Stimulated activated CD4-positive, alpha-beta T cell treated with anti-CD3 and anti-CD28 coated beads, Interleukin-15, amount 100 ng/mL, for 1 hour (primary cell): ENCODE results near the gene NCF2.

Experiments used
- DNase-seq, 2 donors: peaks; one replicate each; pipeline ENCODE4 v3.0.0-alpha.2; 2020; ENCODE audit warnings: low read depth in 1 of 2, low spot score in 1 of 2

Gene NCF2

GRCh38 chr1:183612407-183612806 lies 22.1 kb upstream of the NCF2 start:
- no peak for DNase-seq

DNA sequence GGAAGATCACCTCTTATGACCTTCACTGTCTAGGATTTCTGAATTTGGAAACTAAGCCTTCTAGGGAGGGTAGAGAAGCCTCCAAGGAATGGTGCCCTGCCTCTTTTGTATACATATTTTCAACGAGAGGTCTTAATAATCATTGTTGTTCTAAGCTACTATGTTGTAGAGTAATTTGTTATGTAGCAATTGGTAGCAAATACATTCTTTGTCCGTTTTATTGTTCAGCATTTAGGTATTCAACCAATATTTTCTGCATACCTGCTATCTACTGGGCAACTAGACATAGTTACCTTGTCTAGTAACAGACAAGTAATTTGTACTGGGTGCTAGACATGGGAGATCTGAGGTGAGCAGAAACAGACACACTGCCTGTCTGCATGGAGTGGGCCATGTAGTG lies 20.8 kb upstream of the NCF2 start:
- DNase-seq = no peak

DNA sequence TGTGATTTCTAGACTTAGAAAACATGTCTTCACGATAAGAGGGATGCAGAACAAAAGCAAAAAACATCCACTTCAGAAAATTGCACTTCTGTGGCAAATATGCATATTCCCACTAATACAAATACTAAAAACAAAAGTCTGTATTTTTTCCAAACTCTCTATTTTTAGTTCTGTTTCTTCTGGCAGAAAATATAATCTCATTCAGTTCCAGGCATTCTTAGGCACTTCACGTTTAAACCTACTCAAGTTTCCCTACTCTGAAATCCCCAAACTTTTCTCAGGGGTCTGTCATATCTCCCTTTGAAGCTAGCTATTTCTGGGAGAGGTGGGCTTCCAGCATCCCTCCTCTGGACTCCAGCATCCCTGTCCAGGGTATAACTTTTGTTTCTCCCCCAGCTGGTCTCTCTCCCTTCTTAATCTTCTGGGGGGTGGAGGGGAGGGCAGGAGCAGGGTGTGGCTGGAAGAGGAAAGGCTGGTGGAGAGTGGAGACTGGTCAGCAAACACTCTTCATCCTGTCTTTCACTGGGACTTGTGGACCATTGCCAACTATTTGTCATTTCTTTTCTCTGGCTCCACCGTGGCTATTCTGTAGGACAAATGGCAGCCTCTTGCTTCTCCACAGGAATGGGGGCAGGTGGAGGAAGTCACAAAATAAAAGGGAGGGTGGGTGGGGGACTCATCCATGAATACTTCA lies 19.6 kb upstream of the NCF2 start:
- DNase-seq = no peak

- no peak for DNase-seq
Measured at GRCh38 chr1:183609313-183609712, 19.1 kb upstream of the NCF2 start.

DNA sequence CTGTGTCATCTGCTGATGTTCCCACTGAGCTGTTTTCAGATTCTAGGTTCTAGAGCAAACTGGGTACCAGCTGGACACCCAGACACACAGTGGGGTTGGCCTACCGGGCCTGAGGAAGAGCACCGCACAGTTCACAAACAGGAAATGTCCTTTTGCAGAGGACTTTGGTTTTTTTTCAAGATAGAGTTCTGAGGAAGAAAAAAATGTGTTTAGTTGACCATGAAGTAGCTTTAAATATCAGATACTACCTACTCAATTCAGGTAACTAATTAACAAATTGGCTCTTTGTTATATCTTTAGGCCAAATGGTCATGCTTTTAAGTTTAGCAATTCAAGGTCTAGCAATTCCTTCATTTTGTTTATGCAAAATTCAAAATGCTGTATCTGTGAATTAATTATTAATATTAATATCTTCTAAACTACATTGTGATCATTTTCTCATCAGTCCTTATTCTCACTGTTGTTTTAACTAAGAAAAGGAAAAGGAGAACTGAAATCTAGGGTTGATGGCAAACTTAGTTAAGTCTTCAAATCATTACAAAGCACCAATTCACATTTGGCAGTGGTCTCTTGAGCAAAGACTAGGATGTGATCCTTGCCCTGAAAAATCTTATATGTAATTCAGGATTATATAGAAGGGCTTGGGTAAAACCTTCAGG lies 17.2 kb upstream of the NCF2 start:
- DNase-seq = no peak

- DNase-seq = no peak
Measured at GRCh38 chr1:183605904-183606303, 15.6 kb upstream of the NCF2 start.

- no peak for DNase-seq
Measured at GRCh38 chr1:183604815-183605214, 14.6 kb upstream of the NCF2 start.

DNA sequence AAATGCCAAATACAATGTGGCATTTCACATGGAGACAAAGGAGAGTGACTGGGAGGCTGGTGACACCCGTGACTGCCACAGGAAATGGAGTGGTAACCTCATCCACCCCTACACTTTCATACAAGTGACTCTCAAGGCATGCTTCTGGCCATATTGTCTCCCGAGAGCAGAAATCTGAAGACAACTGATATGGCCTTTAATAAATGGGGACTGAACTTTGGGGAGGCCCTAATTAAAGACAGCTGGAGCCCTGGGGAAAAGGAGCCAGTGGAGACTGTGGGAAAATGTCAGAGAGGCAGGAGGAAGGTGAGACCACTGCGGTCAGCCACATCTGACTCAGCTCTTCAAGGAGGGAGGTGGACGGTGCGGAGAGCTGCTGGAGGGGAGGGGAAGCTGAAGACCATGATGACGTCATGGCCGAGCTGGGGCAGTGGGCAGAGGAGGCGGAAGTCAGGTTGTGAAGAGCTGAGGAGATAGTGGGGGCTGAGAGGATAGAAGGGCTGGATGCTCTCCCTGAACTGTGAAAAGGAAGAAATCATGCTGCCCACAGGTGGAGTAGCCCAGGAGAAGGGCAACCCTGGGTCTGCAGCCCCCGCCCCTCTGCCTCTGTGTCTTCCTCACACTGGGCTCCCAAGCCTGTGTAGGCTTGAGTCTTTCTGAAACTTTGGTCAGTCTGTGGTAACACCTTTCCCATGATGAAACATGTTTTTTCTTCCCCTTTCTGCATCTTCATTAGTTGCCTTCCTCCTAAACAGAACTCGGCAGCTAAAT lies 14.0 kb upstream of the NCF2 start:
- no peak for DNase-seq

DNA sequence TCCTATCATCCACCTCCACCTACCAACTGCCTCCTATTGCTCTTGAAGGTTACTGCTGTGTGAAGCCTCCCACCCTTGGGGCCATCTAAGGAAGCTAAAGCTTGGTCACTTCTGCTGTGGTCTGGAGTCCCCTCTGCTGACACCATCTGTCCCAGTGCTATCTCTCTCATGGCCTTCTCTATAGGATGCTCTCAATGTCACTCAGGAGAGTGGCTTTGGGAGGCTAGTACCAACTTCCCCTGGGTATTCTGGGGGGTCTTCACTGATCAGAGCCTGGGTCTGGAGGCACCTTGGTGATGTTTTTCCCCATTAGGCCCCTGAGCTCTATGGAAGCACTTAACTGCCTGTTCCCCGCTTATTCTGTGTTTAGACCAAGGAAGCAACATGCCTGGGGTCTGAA lies 12.3 kb upstream of the NCF2 start:
- no peak for DNase-seq

DNA sequence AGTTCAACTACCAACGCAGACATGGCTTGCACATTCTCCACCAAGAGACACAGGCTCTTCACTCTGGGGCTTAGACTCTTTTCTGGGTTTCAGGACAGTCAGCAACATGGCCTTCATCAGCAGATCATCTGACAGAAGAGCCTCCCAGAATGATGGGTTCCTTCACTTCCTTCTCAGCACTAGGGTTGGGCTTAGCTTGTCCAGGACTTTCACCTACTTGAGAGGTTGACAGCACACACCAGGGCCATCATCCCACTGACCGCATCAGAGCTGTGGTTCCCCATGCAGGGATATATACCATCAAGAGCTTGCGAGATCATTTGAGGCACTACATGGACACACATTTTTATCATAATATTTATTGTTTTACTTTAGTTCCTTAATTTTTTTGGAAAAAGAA lies 10.4 kb upstream of the NCF2 start:
- no peak for DNase-seq

DNA sequence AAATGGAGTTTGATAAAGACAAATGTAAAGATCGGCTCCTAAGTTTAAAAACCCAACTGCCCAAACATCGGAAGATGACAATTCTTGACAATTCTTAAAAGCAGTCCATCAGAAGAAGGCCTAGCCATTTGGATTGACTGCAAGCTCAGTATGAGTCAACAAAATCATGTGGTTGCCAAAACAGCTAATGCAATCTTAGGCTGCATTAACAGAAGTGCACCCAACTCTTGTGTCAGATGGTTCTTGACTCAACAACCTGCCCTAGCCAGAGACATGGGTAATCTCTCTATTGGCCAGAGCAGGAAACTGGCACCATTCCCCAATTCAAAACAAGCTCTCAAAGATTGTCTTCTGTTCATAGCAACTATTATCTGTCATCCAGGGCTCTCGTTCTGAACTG lies 9.9 kb upstream of the NCF2 start:
- DNase-seq = no peak

DNA sequence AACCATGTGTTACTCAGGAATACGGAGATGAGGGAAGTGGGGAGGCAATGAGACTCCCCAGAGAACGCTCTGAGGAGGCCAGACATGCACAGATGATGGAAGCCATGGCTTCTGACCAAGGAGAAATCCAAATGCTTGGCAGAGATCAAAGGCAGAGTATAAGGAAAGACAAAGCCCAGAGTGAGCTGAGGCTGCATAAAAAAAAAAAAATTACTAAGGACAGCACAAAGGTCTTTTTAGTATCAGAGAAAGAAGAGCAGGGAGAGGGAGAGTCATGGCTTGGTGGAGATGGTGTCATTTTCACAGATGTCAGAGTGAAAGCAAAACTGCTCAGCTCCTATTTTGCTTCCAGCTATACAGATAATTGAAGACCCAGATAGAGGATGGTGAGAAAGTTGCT lies 8.1 kb upstream of the NCF2 start:
- no peak for DNase-seq

DNA sequence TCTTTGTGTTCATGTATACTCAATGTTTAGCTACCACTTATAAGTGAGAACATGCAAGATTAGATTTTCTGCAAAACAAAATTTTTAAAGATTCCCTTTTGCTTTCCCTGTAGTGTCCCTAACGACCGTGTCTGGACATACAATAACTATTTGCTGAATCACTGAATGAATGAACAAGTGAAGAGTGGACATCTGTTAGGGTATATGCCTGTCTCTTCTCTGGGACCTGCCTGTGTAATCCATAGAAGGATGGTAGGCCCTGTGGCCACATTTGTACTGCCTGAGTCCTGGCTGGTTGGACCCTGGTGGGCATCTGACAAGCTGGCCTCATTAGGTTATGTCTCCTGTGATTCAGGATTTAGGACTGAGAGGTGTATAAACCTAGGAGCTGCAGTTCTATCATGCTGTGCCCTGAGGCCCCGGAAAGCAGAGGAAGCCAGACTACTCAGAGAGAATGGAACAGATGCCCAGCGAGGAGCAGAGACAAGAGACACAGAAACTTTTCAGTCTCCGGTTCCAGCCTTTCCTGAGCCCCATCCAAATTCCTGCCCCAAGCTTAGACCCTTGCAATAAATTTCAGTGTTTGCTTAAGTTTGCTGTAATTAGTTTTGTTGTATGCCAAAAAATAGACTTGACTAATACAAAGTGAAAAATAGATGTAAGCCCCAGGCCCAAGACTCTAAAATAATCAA lies 7.5 kb upstream of the NCF2 start:
- DNase-seq = no peak

DNA sequence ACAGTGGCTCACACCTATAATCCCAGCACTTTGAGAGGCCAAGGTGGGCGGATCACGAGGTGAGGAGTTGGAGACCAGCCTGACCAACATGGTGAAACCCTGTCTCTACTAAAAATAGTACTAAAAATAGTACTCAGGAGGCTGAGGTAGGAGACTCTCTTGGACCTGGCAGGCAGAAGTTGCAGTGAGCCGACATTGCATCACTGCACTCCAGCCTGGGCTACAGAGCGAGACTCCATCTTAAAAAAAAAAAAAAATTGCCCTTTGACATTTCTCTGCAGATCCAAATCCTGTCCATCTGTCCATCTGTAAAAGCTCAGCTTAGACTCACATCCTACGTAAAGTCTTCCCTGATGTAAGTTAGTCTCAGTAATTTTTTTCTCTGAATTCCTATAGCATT lies 6.2 kb upstream of the NCF2 start:
- no peak for DNase-seq

- DNase-seq = no peak
Measured at GRCh38 chr1:183595537-183595936, 5.3 kb upstream of the NCF2 start.

DNA sequence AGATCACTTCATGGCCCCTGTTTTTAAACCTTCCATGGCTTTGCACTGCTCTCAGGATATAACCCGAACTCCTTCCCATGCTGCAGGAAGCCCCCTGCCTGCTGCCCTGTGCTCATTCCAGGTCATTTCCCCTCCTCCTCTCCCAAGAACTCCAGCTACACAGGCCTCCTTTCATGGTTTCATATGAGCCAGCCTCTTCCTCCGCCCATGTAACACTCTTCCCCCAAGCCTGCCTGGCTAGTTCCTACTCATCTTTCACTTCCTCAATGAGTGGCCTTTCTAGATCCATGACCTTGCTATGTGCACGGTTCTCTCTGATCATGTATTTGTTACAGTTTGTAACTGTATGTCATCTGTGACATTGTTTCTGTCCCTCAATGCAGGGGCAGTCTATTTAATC lies 3.1 kb upstream of the NCF2 start:
- DNase-seq = no peak

GRCh38 chr1:183592733-183593132 lies 2.5 kb upstream of the NCF2 start:
- no peak for DNase-seq

DNA sequence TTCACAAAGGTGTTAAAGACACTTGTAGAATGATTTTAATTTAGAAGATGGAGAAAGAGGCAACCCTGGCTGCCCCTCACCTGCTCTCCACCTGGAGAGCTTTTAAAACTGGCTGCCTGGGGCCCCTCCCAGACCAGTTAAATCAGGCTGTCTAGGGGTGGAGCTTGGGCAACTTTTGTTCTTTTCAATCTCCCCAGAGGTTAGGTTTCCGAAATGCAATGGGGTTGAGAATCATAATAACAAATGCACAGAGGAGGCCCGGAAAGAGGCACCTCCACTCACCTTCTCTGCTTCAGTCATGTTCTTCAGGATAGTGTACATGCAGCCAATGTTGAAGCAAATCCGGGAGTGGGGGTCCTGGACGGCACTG lies 400 bp downstream of the NCF2 start:
- no peak for DNase-seq

DNA sequence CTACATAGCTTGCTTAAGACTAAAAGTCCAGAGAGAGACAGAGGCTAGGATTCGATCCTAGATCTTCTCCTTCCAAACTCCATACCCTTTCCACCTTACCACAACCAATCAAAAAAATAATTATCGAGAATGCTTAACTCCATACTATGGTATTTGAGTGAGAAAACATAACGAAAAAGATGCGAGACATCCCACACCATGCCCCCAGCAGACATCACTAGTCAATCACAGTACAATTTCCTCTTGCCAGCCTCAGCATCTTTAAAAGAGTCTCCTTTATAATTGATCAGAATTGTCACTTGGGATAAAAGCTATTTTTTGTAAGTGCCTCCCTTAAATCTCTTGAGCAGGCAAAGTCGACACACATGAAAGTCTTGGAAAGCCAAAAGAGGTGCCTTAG lies 875 bp downstream of the NCF2 start:
- no peak for DNase-seq

- DNase-seq = no peak
Measured at GRCh38 chr1:183588827-183589226, 1.4 kb downstream of the NCF2 start.

DNA sequence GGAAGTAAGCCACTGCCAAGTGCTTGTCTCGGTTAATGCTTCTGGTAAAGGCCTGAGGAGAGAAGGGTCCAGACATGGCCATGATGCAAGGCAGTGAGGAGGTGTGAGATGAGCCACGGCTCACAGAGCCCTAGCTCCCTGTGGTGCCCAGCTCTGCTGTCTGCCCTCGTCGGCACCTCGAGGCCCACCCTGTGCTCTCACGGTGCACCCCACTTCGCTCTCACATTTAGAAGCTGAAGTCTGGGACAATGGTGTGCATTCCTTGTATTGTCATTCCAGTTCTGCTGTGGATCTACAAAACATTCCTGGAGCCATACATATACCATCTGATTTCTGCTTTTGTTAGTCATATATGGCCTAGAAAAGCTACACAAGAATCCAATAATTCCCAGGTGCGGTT lies 3.3 kb downstream of the NCF2 start:
- DNase-seq = no peak

DNA sequence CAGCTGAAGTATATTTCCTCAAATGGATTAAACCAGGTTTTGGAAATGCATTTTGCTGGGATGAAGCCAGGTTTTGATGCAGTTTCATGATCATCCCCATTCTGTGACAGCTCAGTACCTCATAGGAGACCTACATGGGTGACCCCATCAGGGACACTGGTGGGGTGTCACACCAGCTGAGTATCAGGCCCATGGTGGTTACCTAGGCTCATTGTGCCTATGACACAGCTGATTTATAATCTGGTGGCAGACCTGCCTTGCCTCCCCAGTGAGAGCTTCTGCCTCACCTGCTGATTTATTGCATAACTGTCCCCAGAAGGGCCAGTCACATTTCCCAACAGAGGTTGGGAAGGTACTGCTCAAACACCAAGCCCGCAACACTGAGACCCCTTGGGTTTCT lies 3.8 kb downstream of the NCF2 start:
- DNase-seq = no peak
